Suppressor macrophage treated with lipopolysaccharide for 4 hours (primary cell): ENCODE data around the gene EIF3L.

Experiments used
- DNase-seq: peaks from one replicate; pipeline ENCODE4 v3.0.0-alpha.2; 2020

EIF3L gene

DNA sequence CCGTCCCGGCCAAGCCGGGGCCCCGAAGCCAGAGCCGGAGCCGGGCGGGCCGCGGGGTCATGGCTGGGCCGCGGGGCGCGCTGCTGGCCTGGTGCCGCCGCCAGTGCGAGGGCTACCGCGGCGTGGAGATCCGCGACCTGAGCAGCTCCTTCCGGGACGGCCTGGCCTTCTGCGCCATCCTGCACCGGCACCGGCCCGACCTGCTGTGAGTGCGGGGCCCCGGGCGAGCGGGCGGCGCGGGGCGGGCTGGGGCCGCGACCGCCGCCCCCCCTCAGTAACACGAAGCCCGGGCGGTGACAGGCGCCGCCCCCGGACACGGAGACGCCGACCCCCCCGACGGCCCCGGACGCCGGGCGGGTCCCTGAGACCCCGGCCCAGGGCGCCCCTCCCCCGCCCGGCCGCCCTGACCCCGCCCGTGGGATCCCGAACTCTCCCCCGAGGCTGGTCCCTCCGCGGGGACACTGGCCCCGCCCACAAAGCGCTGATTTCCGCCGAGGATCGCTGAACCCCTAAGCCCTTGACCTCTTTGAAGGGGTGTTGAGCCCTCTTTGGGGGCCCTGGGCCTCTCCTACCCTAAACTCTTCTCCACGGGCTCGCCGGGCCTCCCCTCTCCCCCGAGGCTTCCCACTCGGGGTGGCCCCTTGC is 57.3 kb downstream of the EIF3L start:
- DNase-seq, result peak; percentile 31

DNA sequence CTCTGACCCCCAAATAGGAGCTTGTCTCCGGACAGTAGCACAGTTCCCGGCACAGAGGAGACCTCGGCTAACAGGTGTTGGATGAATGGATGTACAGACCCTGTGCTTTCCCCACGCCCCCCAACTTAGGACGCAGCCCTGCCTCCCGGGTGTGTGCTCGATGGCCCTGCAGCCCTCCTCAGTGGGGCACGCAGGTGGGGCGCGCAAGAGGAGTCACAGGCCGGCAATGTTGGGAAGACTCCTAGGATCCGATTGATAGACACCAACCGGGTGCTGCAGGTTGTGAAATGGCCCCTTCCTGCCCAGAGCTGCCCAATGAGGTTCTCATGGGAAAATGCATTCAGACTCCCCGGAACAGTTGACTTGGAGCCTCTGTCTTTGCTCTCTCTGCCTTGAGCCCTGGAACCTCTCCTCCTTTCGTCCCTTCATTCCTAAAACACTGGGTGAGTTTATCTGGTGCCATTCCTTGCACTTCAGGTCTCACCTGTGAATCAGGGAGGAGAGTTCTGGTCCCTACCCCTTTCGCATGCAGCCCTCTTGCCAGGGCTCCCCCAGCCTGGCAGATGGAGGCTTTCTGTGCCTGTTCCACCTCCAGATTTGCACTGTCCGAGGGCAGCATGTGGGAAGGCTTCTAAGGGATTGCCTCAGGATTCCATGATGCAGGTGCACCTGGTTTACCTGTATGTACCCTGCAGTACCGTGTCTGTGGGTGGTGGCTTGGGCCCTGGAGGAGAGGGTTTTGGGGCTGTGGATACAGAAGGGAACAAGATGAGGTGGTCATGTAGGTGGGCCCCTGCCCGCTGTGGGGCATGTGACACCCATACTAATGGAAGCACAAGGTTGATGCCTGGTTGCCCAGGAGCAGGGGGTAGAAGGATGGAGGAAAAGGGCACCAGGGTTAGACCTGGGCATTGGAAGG is 58.1 kb downstream of the EIF3L start:
- no peak for DNase-seq

DNA sequence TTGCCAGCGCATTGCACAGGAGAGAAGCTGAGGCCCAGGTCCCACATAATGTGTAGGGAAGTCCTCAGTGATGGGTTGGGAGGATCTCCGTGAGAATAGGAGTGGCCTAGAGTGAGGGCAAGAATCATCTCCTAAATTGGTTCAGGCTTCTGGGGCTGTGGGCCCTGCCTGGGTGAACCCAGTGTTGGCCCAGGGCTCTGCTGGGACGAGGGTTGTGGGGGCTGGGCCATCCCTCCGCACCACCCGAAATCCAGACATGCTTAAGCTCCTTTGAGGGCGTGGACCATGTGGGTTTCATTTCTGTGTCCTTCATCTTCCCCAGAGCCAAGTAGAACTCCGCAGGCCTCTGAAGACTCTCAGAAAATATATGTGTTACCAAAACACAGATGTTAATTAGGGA is 60.5 kb downstream of the EIF3L start:
- no peak for DNase-seq

DNA sequence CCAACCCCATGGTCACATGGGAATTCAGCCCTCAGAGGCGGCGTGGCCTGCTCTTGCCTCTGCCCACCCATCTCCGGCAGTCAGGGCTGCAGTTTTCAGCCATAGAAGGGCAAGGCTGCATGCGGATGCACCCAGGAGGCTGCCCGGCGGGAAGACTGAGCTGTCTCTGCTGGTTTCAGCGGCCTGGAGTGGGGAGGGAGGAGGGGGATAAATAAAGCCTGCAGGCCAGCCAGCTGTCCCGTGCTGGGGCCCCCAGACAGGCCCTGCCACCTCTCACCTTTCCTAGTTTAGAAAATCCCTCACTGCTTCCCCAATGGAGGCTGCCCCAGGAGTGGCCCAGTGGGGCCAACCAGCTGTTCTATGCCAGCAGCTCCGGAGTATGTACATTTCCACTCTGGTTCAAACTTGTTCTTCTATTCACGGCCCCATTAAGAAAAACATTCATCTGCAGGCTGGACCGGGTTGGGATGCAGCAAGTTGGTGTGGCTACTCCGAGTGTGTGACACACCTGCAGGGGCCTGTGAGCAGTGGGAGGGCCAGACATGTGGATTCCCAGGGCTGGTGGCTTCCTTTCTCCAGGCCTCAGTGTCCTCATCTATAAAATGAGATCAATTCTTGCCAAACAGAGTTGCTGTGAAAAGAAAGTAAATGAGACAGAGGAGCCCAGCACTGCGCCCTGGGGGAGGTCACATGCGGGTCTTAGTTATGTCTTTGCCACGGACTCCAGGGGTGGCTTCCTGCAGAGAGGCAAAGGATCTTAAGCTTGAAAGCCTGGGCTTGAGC is 61.9 kb downstream of the EIF3L start:
- no peak for DNase-seq

GRCh38 chr22:37911697-37912096 is 62.5 kb downstream of the EIF3L start:
- DNase-seq, result no peak

GRCh38 chr22:37912171-37912570 is 63.0 kb downstream of the EIF3L start:
- no peak for DNase-seq

DNA sequence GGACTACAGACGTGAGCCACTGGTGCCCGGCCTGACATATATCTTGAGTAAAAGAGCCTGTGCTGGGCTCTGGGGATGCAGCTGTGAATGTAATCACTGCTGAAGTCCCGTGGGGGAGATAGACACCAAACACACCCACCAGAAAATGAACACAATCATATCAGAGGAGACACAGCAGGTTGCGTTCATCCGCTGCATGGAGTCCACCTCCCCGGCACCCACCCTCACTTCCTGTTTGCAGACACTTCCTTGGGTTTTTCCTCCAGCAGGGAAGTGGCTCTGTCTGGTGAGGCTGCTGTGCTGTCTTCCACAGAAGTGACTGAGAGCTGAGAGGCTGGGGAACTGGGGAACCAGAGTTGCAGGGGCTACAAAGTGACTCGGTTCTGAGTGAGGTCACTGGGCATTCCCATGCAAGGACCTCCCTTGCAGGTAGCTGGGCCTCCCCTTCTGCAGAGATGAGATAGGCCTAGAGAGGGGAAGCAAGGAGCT is 64.1 kb downstream of the EIF3L start:
- peak; percentile 8 for DNase-seq

- DNase-seq, result no peak
Observed at GRCh38 chr22:37916311-37916710, 67.1 kb downstream of the EIF3L start.

- no peak for DNase-seq
Observed at GRCh38 chr22:37917874-37918548, 68.8 kb downstream of the EIF3L start.

DNA sequence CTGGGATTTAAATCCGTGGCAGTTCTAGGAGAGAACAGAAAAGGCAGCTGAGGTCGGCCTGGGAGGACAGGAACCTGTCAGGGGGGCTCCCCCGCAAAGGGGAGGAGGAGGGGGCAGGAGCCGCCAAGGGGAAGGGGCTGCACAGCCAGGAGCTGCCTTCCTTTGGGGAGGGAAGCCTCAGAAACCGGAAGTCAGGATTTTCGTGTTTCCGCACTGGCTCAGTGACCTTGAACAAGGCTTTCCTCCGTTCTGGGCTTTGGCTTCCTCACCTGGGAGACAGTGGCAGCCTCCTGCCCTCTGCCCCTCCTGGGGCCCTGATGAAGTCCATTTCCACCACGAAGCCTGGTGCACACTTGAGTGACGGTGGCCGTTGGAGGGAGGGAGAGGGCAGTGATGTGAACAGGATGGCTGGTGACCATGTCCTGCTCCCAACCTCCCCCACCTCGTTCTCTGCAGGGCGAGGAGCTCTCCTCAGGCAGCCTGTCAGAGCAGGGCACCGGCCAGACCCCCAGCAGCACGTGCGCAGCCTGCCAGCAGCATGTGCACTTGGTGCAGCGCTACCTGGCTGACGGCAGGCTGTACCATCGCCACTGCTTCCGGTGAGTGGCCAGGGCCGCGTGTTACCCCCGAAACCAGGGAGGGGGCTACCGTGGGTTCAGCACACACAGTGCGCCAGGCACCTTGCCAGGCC is 69.5 kb downstream of the EIF3L start:
- no peak for DNase-seq

DNA sequence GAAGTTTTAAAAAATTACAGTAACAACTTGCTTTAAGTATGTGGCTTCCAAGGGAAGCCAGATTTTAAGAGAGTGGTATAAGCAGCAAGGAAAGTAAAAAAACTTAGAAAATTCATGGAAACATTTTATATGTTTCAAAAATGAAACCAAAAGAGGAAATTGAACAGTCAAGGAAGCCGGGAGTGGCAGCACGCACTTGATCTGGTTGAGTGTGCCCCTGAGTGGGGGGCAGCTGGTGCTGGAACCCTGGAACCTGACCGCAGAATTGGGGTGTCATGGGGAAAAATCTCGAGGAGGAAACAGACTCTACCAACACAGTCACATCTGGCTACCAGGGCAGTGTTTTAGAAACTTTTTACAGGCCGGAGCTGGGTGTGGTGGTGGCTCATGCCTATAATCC is 70.9 kb downstream of the EIF3L start:
- peak; percentile 53 for DNase-seq

GRCh38 chr22:37922191-37922590 is 73.0 kb downstream of the EIF3L start:
- DNase-seq, result no peak

DNA sequence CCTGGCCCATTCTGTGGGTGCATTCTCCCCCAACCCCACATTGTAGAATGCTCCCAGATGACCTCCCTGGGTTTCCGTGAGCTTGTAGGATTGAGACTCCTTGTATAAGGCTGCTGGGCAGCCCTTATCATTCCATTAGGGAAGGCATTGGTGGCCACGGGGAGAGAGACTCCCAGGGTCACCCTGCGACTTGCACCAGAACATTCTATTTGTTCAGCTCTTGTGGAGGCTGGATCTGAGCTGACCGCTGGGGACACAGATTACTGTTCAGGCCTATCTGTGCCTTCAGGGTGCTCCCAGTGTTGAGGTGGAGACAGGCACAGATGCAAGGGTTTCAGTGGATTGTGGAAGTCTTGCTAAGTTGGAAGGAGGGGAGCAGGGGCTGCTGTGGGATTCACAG is 74.7 kb downstream of the EIF3L start:
- no peak for DNase-seq

DNA sequence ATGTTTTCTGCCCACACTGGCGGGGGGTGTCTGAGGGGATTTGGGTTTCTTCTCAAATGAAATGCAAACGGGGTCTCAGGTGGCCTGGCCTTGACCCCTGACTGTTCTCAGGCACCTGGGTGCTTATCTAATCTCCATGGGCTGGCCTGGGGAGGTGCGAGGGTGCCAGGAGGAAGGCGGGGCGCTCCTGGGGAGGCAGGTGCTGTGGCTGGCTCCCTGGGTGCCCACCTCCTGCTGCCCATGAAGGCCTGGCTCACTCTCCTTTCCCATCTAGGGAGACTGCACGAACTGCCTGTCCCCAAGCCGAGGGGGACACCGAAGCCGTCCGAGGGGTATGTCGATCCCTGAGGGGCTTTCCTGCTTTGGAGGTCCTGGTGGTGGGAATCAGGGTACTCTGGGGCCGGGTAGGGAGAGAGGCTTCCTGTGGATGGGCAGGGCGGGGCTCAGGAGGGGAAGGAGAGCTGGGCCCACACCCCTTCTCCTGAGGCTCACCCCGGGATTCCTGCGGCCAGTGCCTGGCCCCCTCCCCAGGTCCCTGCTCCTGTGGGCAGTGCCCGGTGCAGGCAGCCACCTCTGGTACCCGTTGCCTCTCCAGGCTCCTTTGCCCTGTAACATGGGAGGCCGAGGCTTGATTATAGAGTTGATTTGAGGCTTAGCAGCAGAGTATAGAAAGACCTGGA is 75.3 kb downstream of the EIF3L start:
- DNase-seq, result no peak

GRCh38 chr22:37925330-37925729 is 76.1 kb downstream of the EIF3L start:
- no peak for DNase-seq

GRCh38 chr22:37925767-37926166 is 76.5 kb downstream of the EIF3L start:
- DNase-seq, result no peak

- DNase-seq, result no peak
Observed at GRCh38 chr22:37926358-37926757, 77.1 kb downstream of the EIF3L start.

DNA sequence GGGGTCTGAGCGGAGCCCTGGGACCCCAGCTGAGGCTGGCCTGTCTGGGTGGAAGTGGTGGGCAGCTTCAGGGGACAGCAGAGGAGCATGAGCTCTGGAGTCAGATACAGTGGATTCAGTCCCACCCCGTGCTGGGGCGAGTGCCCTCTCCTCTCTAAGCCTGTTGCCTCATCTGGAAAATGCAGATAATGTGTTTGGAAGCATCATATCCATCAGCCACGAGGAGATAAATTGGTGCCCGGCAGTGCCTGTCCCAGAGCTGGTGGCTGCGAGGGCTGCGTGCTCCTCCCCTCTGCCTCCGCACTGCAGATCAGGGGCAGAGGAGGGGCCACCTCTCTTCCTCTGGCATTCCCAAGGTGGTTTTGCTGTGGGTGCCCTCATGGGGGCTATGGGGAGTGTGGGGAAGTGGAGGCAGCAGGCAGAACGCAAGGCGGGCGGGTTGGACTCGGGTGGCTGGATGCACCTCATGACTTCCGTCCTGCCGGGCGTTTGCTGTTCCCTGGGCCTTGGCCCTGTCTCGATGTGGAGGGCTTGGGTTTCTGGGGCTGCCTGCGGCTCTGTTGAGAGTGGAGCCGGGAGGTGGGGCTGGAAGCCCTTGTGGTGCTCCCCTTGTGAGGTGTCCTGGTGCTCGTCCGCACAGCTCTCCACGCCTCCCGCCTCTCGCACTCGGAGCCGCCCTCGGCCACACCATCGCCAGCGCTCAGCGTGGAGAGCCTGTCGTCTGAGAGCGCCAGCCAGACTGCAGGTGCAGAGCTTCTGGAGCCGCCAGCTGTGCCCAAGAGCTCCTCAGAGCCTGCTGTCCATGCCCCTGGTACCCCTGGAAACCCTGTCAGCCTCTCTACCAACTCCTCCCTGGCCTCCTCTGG is 77.8 kb downstream of the EIF3L start:
- DNase-seq, result no peak

DNA sequence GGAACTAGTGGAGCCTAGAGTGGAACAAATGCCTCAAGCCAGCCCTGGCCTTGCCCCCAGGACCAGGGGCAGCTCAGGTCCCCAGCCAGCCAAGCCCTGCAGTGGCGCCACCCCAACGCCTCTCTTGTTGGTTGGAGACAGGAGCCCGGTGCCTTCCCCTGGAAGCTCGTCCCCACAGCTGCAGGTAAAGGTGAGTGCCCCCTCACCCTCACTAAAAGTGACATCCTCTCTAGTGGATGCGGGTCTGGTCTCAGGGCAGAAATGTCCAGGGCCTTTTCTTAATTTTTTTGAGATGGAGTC is 78.4 kb downstream of the EIF3L start:
- DNase-seq, result no peak

DNA sequence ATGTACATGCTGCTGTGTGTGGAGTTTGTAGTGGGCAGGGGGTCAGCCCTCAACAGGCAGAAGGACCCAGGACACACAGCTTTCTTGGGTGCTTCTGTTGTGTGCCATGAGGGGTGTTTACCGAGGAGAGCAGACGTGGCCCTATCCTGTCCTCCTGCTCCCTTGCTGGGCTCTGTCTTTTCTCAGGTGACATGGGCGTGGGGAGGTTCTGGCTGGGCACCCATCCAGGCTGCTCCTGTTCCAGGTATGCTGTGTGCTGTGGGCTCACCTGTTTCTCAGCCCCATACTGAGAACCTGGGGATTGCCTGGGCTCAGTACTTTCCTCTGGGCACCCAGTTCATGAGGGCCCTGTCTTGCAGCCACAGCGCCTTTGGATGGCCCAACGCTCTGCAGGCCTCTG is 80.2 kb downstream of the EIF3L start:
- no peak for DNase-seq
